Central memory CD8-positive, alpha-beta T cell (primary cell): ENCODE measurements around the gene ZBTB8OS.
A peak's percentile ranks its signal among the peaks of the same experiment; 100 is the strongest.

Experiments used
- ATAC-seq: fragments of 150-1000 bp; cut with Tn5 transposase; replicated peaks from 2 replicates; pipeline ENCODE4 v1.10.0; 2022; ENCODE audit warnings: mild to moderate bottlenecking, moderate FRiP score, moderate number of reproducible peaks; ENCODE audit not compliant: poor library complexity, severe bottlenecking; ENCODE audit errors: extremely low read depth
- DNase-seq, 2 donors: peaks; one replicate each; pipeline ENCODE4 v3.0.0; 2021; ENCODE audit warnings: low spot score in 2 of 2
- H3K27ac Mint-ChIP-seq: one replicate; pipeline ENCODE4 v1.8.0; 2022; ENCODE audit warnings: low read depth, mild to moderate bottlenecking, moderate library complexity, mixed read lengths
- H3K27me3 Mint-ChIP-seq: one replicate; pipeline ENCODE4 v1.8.0; 2022; ENCODE audit warnings: mixed read lengths
- H3K36me3 Mint-ChIP-seq: one replicate; pipeline ENCODE4 v1.8.0; 2022; ENCODE audit warnings: mild to moderate bottlenecking, moderate library complexity, mixed read lengths; ENCODE audit not compliant: insufficient read depth
- H3K4me1 Mint-ChIP-seq: one replicate; pipeline ENCODE4 v1.8.0; 2022; ENCODE audit warnings: mixed read lengths
- H3K4me3 Mint-ChIP-seq: one replicate; pipeline ENCODE4 v1.8.0; 2022; ENCODE audit warnings: mild to moderate bottlenecking, moderate library complexity, mixed read lengths
- H3K9me3 Mint-ChIP-seq: one replicate; pipeline ENCODE4 v1.8.0; 2022; ENCODE audit warnings: mixed read lengths

ZBTB8OS gene

GRCh38 chr1:32619701-32620485 is 30.5 kb downstream of the ZBTB8OS start:
- Mint-ChIP-seq H3K27me3 (no peaks in the 10 kb centered on the region), H3K27ac (peak overlapping the region; percentile 64), H3K9me3 (no peaks in the 10 kb centered on the region), H3K4me1 (peaks cover 18% of the 10 kb centered on the region), H3K4me3 (no peak overlapping the region), H3K36me3 (peaks cover 9% of the 10 kb centered on the region)
- ATAC-seq (no peak), DNase-seq (no peak)

- Mint-ChIP-seq H3K27ac (no peak overlapping the region), H3K36me3 (peaks cover 9% of the 10 kb centered on the region), H3K4me1 (peaks cover 12% of the 10 kb centered on the region), H3K4me3 (no peak overlapping the region), H3K9me3 (no peaks in the 10 kb centered on the region), H3K27me3 (no peaks in the 10 kb centered on the region)
- no peak for ATAC-seq
- no peak for DNase-seq
Observed at GRCh38 chr1:32618673-32619221, 31.6 kb downstream of the ZBTB8OS start.

- no peaks in the 10 kb centered on the region for H3K36me3 Mint-ChIP-seq
- H3K4me1 Mint-ChIP-seq, result peaks cover 6% of the 10 kb centered on the region
- peak overlapping the region; percentile 31 for H3K4me3 Mint-ChIP-seq
- no peak overlapping the region for H3K27ac Mint-ChIP-seq
- DNase-seq (no peak), ATAC-seq (no peak)
- H3K9me3 Mint-ChIP-seq, result no peaks in the 10 kb centered on the region
- no peaks in the 10 kb centered on the region for H3K27me3 Mint-ChIP-seq
Observed at GRCh38 chr1:32613472-32613871, 36.9 kb downstream of the ZBTB8OS start.

- H3K27ac Mint-ChIP-seq, result peak overlapping the region; percentile 4
- H3K36me3 Mint-ChIP-seq, result no peaks in the 10 kb centered on the region
- DNase-seq (no peak), ATAC-seq (peak; percentile 49)
- H3K4me1 Mint-ChIP-seq, result peaks cover 6% of the 10 kb centered on the region
- peak overlapping the region; percentile 15 for H3K4me3 Mint-ChIP-seq
- no peaks in the 10 kb centered on the region for H3K27me3 Mint-ChIP-seq
- H3K9me3 Mint-ChIP-seq, result no peaks in the 10 kb centered on the region
Observed at GRCh38 chr1:32612189-32612881, 38.0 kb downstream of the ZBTB8OS start.

- ATAC-seq, result no peak
- Mint-ChIP-seq H3K27ac (no peak overlapping the region), H3K36me3 (no peaks in the 10 kb centered on the region), H3K4me3 (peak overlapping the region; percentile 15), H3K9me3 (no peaks in the 10 kb centered on the region), H3K4me1 (peaks cover 6% of the 10 kb centered on the region), H3K27me3 (no peaks in the 10 kb centered on the region)
- DNase-seq, result no peak
Observed at GRCh38 chr1:32611859-32612188, 38.5 kb downstream of the ZBTB8OS start.

GRCh38 chr1:32609180-32609579 is 41.2 kb downstream of the ZBTB8OS start:
- Mint-ChIP-seq H3K4me1 (peaks cover 6% of the 10 kb centered on the region), H3K9me3 (no peaks in the 10 kb centered on the region), H3K4me3 (no peak overlapping the region)

GRCh38 chr1:32606565-32607371 is 43.6 kb downstream of the ZBTB8OS start:
- Mint-ChIP-seq H3K4me3 (no peak overlapping the region), H3K27ac (no peak overlapping the region)

More at GRCh38 chr1:32609180-32609579, 41.2 kb downstream of the ZBTB8OS start:
- DNase-seq (no peak), ATAC-seq (no peak)
- Mint-ChIP-seq H3K27ac (no peak overlapping the region), H3K36me3 (no peaks in the 10 kb centered on the region), H3K27me3 (no peaks in the 10 kb centered on the region)

GRCh38 chr1:32605711-32606424 is 44.5 kb downstream of the ZBTB8OS start:
- Mint-ChIP-seq H3K4me1 (no peaks in the 10 kb centered on the region), H3K27me3 (no peaks in the 10 kb centered on the region), H3K4me3 (no peak overlapping the region), H3K36me3 (no peaks in the 10 kb centered on the region), H3K9me3 (no peaks in the 10 kb centered on the region), H3K27ac (no peak overlapping the region)
- no peak for DNase-seq
- ATAC-seq, result no peak

More at GRCh38 chr1:32606565-32607371, 43.6 kb downstream of the ZBTB8OS start:
- H3K4me1 Mint-ChIP-seq, result no peaks in the 10 kb centered on the region
- DNase-seq (no peak), ATAC-seq (no peak)
- no peaks in the 10 kb centered on the region for H3K27me3 Mint-ChIP-seq
- no peaks in the 10 kb centered on the region for H3K9me3 Mint-ChIP-seq
- no peaks in the 10 kb centered on the region for H3K36me3 Mint-ChIP-seq

GRCh38 chr1:32600034-32600433 is 50.3 kb downstream of the ZBTB8OS start:
- no peak for ATAC-seq

GRCh38 chr1:32592943-32593342 is 57.4 kb downstream of the ZBTB8OS start:
- DNase-seq (no peak), ATAC-seq (no peak)
- Mint-ChIP-seq H3K27me3 (no peaks in the 10 kb centered on the region), H3K9me3 (no peaks in the 10 kb centered on the region), H3K27ac (no peak overlapping the region), H3K4me1 (no peaks in the 10 kb centered on the region), H3K4me3 (no peak overlapping the region), H3K36me3 (peaks cover 2% of the 10 kb centered on the region)

More at GRCh38 chr1:32600034-32600433, 50.3 kb downstream of the ZBTB8OS start:
- DNase-seq, result no peak
- Mint-ChIP-seq H3K27me3 (no peaks in the 10 kb centered on the region), H3K4me3 (no peak overlapping the region), H3K4me1 (no peaks in the 10 kb centered on the region), H3K36me3 (no peaks in the 10 kb centered on the region), H3K27ac (peak overlapping the region; percentile 25), H3K9me3 (no peaks in the 10 kb centered on the region)

- H3K27me3 Mint-ChIP-seq, result no peaks in the 10 kb centered on the region
- no peak overlapping the region for H3K27ac Mint-ChIP-seq
- H3K4me1 Mint-ChIP-seq, result no peaks in the 10 kb centered on the region
- H3K36me3 Mint-ChIP-seq, result no peaks in the 10 kb centered on the region
- no peak for DNase-seq
- H3K9me3 Mint-ChIP-seq, result no peaks in the 10 kb centered on the region
- ATAC-seq, result no peak
- H3K4me3 Mint-ChIP-seq, result no peak overlapping the region
Observed at GRCh38 chr1:32580348-32581017, 69.9 kb downstream of the ZBTB8OS start.
